HG03196 (cell line): Measurements from ENCODE around the gene CLEC16A.
A peak's percentile ranks its signal among the peaks of the same experiment; 100 is the strongest.

ENCODE experiments used
- ATAC-seq: cut with Tn5 transposase; IDR thresholded peaks from one replicate; pipeline ENCODE4 v1.9.1; 2021; ENCODE audit not compliant: unreplicated experiment

Gene CLEC16A

DNA sequence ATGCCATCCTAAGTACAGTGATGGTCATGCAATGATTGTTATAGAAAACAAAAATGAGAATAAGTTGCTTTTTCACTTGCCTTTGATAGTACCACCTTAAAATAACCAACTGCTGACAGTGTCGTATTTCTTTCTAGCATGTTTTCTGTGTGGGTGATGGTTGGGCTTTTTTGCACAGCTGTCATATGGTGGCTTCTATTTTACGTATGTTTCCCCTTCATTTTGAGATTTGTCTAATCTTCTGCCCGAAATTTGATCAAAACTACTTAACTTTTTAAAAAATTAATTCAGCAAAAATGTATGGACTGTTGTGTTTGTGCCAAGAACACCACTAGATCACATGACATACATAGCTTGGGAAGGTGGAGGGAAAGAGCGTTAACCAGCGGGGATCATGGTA is 90.7 kb downstream of the CLEC16A start:
- ATAC-seq, result no peak

DNA sequence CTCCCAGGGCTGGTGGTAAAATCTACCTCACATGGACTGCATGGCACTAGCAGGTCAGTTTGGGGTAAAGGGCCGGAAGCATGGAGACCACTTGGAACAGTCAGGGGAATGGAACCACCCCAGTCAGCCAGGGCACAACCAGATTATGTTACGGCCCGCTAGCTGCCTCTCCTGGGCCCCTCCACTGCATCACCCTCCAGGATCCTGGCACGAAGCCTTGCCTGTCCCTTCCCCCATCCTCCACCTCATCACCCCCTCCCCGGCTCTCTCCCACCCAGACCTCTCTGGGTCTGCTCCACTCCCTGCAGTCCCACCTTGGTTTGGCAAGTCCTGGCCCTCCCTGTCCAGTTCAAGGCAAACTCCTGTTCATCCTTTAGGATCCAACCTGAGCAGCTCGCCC is 91.7 kb downstream of the CLEC16A start:
- ATAC-seq, result no peak

DNA sequence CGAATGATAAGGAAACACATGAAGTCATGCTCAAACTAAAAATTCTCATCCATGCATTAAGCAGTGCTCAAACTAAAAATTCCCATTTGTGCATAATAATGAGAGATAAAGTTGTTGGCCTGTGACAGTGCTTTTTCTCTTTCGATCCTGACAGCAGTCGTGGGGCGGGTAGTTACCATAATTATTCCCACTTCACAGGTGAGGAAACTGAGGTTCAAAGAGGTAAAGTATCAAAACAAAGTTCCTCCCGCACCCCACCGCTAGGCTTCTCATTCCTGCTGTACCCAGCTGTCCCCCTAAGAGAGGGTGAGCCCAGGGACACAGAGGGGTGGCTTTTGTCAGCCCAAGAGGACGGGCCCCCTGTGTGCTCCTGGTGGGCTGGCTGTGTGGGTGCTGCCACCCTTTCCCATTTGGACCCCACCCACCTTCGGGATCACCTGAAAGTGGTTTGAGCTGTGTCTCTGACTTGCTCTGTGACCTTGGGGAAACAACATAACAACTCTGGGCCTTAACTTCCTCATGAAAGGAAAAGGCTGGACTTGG is 92.6 kb downstream of the CLEC16A start:
- ATAC-seq, result no peak

DNA sequence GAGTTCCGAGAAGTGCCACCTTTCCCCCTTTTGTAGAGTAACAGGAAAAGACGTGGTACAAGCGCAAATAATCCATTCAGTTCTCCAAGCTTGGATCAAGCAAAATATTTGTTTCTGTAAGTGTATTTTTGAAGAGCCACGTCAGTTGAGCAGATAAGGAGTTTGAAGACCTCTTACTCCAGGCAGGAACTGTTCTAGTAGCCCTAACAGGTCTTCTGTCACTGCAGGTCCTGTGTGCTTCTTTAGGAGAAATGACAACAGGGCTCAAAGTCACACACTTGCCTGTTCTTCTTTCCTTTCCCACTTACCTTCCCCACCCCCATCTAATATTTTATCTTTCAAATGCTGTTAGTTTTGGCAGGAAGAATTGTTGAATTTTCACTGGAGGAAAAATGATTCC is 93.9 kb downstream of the CLEC16A start:
- ATAC-seq, result no peak

DNA sequence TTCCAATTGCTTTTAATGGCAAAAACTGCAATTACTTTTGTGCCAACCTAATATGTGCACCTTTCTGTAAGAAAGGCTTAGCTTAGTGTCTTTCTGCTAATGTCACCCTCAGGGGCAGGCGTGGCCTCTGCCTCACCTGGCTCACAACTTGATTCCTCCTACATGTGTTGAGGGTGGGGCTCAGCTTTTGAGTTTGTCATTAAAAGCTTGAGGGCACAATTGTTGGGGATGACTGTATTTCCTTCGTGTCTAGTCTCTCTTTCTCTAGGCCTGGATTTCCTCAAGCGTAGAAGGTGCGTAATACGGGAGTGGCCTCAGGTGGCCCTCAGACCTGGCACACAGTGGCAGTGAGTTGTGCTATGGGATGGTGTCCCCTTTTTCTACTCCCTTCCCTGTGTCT is 94.4 kb downstream of the CLEC16A start:
- ATAC-seq, result no peak

DNA sequence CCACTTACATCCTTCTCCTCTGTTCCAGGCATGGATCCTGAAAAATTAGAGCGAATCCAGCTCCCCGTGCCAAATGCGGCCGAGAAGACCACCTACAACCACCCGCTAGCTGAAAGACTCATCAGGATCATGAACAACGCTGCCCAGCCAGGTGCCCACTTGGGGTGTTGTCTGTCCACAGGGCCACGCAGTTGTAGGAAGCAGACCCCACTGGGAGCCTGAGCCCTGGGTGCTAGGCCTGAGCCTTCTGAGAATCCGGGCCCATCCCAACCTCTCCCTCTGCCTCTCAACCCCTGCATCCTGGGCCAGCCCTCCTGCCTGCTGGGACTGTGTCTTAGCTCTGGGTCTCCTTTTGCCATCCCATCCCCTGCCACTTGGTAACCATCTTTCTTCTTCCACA is 95.4 kb downstream of the CLEC16A start:
- no peak for ATAC-seq

DNA sequence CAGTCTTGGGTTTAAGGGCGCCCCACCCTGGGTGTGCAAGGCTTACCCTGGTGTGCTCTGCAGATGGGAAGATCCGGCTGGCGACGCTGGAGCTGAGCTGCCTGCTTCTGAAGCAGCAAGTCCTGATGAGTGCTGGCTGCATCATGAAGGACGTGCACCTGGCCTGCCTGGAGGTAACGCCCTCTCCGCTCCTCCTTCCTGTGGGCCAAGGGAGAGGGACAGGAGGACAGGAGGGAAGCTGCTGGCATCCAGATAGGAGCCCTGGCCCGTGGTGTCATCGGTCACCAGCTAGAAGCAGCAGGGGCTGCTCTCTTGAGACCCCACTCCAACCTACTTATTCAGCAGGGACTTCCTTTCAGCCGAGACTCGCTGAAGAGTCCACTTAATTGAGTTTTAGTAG is 97.8 kb downstream of the CLEC16A start:
- ATAC-seq, result no peak

DNA sequence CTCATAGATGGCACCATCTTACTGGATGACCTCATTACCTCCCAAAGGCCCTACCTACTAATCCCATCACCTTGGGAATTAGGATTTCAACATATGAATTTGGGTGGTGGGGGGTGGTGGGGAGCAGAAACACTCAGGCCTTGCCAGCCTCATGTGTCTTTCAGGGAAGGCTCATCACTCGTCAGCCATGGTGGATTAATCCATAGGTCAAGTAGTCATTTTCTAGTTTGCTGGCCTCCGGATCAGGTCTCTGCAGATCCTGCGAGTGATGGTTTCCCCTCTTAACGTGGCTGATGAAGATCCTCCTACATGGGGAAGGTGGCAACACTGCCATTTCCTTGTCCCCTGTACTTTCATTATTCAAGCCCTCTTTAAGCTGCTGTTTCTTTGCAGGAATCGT is 101.1 kb downstream of the CLEC16A start:
- no peak for ATAC-seq

DNA sequence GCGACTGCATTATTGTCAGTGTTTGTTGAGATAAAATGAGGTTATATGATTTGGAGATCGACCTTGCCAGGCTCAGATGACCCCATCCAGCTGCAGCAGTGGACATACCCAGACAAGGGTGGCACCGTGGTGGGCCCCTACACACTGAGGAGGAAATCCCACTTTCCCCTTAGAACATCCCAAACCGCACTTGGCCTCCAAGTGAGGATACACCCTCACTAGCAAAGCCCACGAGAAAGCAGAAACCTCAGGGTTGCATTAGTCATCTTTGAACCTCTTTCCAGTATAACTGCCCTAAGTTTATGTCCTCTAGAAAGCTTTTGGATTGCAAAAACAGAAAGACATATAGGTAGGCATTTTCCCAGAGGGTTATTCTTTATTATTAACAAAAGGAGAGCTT is 101.5 kb downstream of the CLEC16A start:
- no peak for ATAC-seq

DNA sequence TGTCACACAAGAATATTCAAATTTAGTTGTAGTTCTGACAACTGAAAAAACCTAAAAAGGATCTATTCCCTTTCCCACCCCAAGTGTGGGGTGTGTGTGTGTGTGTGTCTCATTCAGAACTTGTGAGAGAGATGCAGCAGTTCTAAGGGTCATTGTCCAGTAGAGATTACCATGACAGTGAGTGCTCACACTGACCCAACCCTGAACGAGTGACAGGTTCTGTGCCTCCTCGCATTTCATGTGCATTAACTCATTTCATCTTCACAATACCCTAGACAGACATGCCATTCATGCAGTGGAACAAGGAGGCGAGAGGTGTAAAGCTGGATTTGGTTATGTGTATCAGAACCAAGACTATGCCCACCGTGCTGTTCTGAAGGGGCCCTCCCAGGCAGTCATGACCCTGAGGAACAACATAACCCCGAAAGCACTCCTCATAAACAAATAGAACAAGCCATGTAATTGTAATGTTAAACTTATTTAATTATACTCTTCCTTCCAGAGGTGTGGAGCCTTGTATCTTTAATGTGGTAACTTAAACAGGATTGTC is 102.1 kb downstream of the CLEC16A start:
- no peak for ATAC-seq

DNA sequence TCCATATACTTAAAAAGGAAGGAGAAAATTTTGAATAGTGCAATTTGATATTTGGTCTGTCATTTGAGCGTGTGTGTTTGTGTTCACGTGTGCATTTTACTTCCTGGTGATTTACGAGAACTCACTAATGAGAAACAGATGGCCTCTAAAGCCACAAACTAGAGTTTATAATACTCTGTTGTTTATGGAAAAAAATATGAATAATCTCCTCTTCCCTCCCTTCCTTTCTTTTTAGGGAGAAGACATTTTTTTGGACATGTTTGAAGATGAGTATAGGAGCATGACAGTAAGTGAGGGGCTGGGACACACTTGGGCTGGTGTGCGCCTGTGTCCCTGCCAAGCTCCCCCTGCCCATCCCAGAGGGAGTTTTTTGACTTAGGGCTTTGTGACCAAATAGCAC is 102.7 kb downstream of the CLEC16A start:
- ATAC-seq, result no peak

DNA sequence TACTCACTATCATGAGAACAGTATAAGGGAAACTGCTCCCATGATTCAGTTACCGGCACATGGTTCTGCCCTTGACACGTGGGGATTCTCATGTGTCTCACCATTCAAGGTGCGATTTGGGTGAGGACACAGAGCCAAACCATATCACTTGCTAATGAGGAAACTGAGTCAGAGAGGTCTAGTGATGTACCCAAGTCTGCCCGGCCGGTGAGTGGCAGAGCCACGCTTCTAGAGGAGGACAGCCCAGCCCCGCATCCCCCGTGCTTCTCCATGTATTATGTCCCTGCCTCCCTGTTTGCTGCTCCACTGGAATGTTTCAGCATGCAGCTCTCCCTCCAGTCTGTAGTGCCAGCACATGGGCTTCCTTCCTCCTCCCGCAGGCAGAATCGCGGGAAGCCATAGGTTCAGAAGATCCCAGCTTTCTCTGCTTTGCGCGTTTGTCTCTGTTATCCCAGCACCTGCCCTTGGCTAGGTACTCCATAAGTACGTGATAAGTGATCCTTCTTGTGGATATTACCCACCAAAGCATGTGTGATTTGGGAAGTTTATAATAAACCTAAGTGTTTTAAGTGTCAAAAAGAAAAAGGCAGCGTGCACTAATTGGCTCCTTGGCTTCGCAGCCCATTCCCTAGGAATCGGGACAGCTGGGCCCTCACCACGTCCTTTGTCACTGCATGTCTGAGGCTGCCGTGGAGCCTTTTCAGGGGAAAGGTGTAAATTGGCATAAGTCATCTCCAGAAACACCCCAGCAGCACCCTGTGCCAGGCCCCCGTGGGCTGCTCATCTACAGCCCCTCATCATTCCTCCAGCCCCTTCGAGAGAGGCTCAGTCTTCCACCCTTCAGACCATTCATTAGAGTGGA is 103.8 kb downstream of the CLEC16A start:
- ATAC-seq, result no peak

DNA sequence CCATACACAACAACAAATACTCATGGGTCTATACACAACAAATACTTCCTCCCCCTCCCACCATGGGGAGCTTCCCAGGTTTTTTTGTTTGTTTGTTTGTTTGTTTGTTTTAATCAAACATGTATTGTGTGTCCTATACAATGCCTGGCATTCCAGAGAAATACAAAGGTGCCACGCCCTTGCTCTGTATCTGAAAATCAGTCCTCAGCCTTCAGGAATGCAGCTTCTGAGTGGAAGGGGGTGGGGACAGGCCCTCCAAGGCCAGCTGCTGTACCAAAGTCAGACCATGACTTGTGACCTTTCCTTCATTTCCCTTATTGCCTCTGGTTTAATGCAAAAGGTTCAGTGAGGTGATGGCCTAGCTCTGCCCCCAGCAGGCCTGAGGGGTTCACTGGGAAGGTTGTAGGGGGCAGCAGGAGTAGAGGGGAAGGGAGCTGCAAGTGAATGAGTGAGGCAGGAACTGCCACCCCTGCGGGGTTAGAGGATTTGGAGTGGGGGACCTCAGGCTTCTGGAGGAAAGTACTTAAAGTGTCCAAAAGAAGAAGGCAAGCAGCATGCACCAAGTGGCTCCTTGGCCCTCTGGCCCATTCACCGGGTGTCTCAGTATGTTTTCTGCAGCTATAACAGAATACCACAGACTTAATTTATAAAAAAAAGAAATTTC is 105.2 kb downstream of the CLEC16A start:
- no peak for ATAC-seq

DNA sequence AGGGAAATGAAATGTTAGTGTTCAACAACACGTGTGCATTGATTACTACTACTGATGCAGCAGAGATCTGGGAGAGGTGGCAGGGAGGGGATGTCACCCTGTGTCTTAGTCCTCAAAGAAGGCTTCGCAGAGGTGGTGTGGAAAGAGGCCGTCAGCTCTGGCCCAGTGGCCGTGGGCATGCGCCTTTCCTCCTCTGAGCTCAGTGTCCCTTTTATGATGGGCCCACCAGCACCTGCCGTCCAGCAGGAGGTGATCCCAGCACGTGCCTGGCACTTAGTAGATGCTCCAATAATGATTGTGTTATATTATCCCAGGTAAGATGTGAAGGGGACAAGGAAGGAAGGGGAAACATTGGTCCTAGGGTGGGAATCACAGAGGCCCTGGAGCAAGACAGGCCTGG is 106.2 kb downstream of the CLEC16A start:
- ATAC-seq, result no peak

DNA sequence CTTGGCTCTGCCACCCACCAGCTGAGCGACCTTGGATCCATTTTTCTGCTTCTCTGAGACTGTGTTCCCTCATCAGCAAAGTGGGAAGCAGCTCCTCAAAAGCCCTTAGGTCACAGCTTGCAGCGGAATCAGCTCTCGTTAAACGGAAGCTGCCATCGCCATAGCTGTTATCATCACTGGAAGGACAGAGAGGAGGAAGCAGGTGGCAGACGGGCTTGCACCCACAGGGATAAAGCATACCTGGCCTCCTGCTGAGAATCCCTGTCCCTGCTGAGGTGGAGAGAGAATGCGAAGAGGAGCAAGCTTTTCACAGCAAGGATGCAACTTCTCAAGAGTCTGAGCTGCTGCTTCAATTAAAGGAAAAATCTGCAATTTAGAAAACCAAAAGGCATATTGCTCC is 106.6 kb downstream of the CLEC16A start:
- no peak for ATAC-seq

DNA sequence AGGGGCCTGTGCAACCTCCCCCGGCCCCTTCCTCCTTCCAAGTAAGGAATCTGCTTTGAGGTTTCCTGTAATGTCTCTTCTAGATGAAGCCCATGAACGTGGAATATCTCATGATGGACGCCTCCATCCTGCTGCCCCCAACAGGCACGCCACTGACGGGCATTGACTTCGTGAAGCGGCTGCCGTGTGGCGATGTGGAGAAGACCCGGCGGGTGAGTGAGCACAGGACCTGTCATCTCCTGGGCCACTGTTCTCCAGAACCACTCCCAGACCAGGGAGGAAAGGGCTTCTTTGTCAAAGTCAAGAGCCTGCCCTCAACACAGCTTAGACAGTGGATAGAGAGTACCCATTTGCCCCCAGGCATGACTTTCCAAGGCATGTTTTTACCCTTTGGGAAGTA is 107.1 kb downstream of the CLEC16A start:
- ATAC-seq, result no peak

DNA sequence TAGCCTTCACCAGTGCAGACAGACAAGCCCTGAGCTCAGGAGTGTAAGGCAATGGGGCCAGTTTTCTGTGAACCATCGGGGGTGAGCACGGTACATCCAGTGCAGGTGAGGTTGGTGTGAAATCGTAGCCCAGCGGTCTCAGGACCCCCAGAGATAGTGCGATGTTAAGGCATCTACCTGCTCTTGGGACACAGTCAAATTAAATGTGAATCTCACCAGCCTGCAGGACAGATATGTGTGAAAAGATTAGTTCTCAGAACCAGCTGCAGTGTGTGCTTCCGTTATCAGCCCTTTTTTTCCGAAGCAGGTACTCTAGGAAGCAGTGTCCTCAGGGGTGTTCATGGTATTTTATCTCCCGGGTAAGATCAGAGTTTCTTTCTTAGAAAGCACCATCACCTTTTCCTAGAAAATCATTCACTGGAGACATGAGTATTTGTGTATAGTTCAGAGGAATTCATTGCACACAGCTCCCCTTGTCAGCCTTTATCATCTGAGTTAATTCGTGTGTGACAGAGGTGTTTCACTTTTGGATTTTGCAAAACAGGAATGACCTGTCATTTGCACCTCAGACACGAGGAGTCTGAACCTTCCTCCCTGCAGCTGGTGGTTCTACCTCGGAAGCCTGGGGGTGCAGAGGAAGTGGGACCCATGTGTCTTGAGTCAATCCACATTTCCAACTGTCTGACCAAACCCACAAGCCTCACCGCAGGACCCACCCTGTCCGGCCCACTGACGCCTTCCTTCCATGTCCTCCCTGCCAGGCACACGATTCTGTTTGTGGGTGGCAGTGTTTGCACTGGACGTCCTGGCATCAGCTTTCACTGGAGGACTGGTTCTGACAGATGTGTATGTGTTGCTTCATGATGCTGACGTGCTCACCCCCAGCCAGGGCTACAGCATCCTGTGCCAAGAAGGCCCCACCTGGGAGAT is 107.8 kb downstream of the CLEC16A start:
- ATAC-seq, result peak; percentile 76

DNA sequence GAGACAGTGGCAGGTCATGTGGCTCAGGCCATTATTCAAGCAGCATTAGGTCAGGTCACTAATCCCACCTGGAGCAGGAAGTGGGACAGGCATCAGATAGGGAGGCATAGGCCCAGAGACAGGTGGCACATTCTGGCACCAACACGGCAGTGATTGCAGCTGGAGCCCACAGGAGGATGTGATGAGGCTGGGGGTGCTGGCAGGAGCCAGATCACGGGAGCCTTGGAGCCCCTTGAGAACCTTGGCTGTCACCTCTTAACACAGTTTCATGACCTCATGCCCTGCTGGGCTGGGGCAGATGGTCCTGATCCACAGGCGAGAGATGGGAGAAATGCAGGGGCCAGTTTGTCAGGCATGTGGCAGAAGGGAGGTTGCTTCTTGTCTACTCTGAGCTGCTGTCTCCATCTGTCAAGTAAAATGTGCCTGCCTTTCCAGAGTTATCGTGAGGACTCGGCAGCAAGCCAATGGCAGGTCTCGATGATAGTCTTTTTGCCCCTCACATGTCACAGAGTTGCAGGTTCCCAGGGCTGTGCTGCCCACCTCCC is 109.6 kb downstream of the CLEC16A start:
- no peak for ATAC-seq

DNA sequence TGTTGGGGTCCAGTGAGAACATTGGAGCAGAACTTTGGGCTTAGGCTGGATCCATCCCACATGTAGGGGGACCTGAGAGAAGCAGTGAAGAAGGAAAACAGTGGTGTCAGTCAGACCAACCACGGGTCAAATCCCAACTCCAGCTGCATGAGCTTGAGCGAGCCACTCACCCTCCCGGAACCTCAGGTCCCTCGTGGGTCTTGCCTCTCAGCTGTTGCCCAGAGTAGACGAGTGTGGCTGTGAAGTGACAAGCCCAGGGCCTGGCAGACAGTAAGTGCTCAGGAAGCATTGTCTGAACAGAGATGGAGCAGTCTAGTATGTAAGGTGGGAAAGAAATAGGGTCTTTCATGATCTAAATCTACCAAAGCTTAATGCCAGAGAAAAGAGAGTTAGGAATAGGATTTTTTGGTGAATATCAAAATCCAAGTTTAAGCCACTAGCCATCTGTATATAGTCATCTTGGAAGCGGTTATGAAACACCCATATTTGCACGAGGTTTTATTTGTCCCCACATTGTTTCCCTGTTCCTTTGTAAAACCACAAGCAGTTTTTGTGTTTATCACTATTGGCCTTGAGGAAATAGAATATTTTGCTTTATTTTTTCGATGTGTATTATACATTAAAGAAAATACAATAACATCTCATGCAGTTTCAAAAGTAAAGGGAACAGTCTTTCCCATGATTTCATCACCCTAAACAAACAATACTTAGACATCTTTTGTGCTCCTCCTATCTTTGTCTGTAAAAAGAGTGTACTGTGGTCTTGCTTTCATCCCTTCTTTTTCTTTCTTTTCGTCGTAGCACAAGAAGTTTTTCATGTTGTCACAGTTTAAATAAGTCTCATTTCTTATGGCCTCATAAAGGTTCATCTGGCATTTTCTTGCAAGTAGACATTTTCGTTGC is 112.0 kb downstream of the CLEC16A start:
- no peak for ATAC-seq
